AG20443 (cell line): Measurements from ENCODE around the gene ATP9A.

Experiments used
- DNase-seq: peaks from one replicate; pipeline ENCODE4 v3.0.0; 2012; ENCODE audit warnings: low spot score, mixed read lengths

The ATP9A gene

GRCh38 chr20:51627586-51627985 lies 140.6 kb downstream of the ATP9A start:
- no peak for DNase-seq

- DNase-seq, result no peak
These were observed 143.1 kb downstream of the ATP9A start for GRCh38 chr20:51625105-51625504.

GRCh38 chr20:51624157-51624731 lies 143.9 kb downstream of the ATP9A start:
- DNase-seq, result peak; percentile 85

- DNase-seq, result no peak
These were observed 144.9 kb downstream of the ATP9A start for GRCh38 chr20:51623255-51623654.

- DNase-seq, result no peak
These were observed 146.0 kb downstream of the ATP9A start for GRCh38 chr20:51622004-51622874.

- DNase-seq, result no peak
These were observed 147.8 kb downstream of the ATP9A start for GRCh38 chr20:51620432-51620831.

- no peak for DNase-seq
These were observed 152.1 kb downstream of the ATP9A start for GRCh38 chr20:51616060-51616459.

GRCh38 chr20:51614687-51615086 lies 153.5 kb downstream of the ATP9A start:
- no peak for DNase-seq

- no peak for DNase-seq
These were observed 154.6 kb downstream of the ATP9A start for GRCh38 chr20:51613580-51613979.

- DNase-seq, result no peak
These were observed 155.3 kb downstream of the ATP9A start for GRCh38 chr20:51612896-51613295.

GRCh38 chr20:51611625-51611890 lies 156.6 kb downstream of the ATP9A start:
- no peak for DNase-seq

GRCh38 chr20:51610761-51611624 lies 157.2 kb downstream of the ATP9A start:
- no peak for DNase-seq

GRCh38 chr20:51610111-51610510 lies 158.1 kb downstream of the ATP9A start:
- no peak for DNase-seq

- no peak for DNase-seq
These were observed 158.9 kb downstream of the ATP9A start for GRCh38 chr20:51609251-51609650.

- DNase-seq, result no peak
These were observed 160.1 kb downstream of the ATP9A start for GRCh38 chr20:51608061-51608460.

- DNase-seq, result no peak
These were observed 161.0 kb downstream of the ATP9A start for GRCh38 chr20:51607170-51607569.

GRCh38 chr20:51604851-51605250 lies 163.3 kb downstream of the ATP9A start:
- DNase-seq, result no peak

- no peak for DNase-seq
These were observed 166.1 kb downstream of the ATP9A start for GRCh38 chr20:51602131-51602530.

- DNase-seq, result no peak
These were observed 167.2 kb downstream of the ATP9A start for GRCh38 chr20:51600950-51601349.

- no peak for DNase-seq
These were observed 168.2 kb downstream of the ATP9A start for GRCh38 chr20:51600016-51600420.

GRCh38 chr20:51598556-51598955 lies 169.6 kb downstream of the ATP9A start:
- DNase-seq, result no peak

- no peak for DNase-seq
These were observed 170.6 kb downstream of the ATP9A start for GRCh38 chr20:51597389-51598231.
